ENCODE results near the gene ZNF865. TPM values are rescaled to one million over a fixed set of nuclear protein-coding genes. Genes with fewer than 3 reads are reported as not detected.

Gene ZNF865
- total and polyA plus RNA-seq, 2 donors (not counting 3 experiments of a cell fraction or from before 2014, with no cell fraction given): 4.0 to 10.1 TPM

DNA sequence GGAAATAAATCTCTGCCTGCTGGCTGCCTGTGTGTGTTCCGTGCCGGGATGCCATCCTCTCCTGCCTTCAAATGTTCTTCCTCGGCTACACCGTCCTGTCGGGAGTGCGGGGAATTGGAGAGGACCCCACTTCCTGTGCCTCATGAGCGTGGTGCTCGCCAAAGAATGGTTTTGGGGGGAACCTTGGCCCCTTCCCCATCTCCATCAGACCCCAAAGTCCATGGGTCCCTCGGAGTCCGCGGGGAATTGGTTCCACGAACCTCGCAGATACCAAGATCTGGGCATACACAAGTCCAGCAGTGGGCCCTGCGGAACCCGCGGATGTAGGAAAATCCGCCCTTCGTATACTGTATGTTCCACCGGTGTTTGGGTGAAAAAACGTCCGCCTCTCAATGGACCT, 2.3 kb upstream of the ZNF865 start:
- Histone ChIP-seq H3K79me2 (ENCODE audit: control insufficient read depth, insufficient read depth, low read length) (peaks cover 15% of the 10 kb centered on the region), H3K9me1 (replicated peaks; ENCODE audit: control insufficient read depth, extremely low read depth, insufficient read depth, low read length) (no peaks in the 10 kb centered on the region), H3K4me3 (replicated peaks in 1 of 3; ENCODE audit: insufficient read depth in 1 of 3, low read depth in 1 of 3, low read length in 3 of 3) (no peak overlapping the region), H3K9ac (replicated peaks; ENCODE audit: extremely low read depth, insufficient read depth, low read length) (no peak overlapping the region), H2AFZ (ENCODE audit: low read depth, low read length) (no peak overlapping the region), H3K9me3 (replicated peaks; ENCODE audit: control insufficient read depth, insufficient read depth, low read length) (no peaks in the 10 kb centered on the region), H3K36me3 (ENCODE audit: control insufficient read depth in 2 of 2, extremely low read depth in 1 of 2, insufficient read depth in 2 of 2, low read length in 2 of 2) (no peaks in the 10 kb centered on the region), H4K20me1 (replicated peaks; ENCODE audit: control insufficient read depth, extremely low read depth, insufficient read depth, low read length) (no peaks in the 10 kb centered on the region), H3K27me3 (ENCODE audit: control insufficient read depth in 2 of 2, insufficient read depth in 2 of 2, low read length in 2 of 2) (no peaks in the 10 kb centered on the region), H3K27ac (ENCODE audit: insufficient read depth, low read depth, low read length) (no peak overlapping the region), H3K4me1 (ENCODE audit: control insufficient read depth, extremely low read depth, insufficient read depth, low read length) (peaks cover 21% of the 10 kb centered on the region), H3K4me2 (ENCODE audit: insufficient read depth, low read length) (no peak overlapping the region)
- dilution Hi-C loops (cut with MboI; ENCODE audit: extremely low pct_ligation_motif_present, low sequenced_read_pairs) (loop anchor here (10.0 kb wide), 1 partner anchor 88 kb away; no protein-coding TSS in a partner anchor), intact Hi-C loops (cut with micrococcal nuclease) (loop anchor here (10.0 kb wide), 2 partner anchors 218 to 348 kb away; partner anchors contain the start of genes PPP6R1, RPL28 and TMEM238)
- CTCF ChIA-PET: no interaction called here
- POLR2A ChIA-PET: no interaction called here
- DNase-seq (ENCODE audit: low read depth, low spot score) (no peak), FAIRE-seq (no peak)
- TF ChIP-seq JUN (IDR thresholded peaks at IDR 0.05; ENCODE audit: borderline replicate concordance, insufficient read depth, insufficient read length, low read depth): no peak
- TF ChIP-seq MAX (IDR thresholded peaks at IDR 0.05; ENCODE audit: insufficient read depth, insufficient read length): no peak
- TF ChIP-seq MYC (IDR thresholded peaks at IDR 0.05; ENCODE audit: low read depth, low read length): no peak
- TF ChIP-seq, protein P1, sequence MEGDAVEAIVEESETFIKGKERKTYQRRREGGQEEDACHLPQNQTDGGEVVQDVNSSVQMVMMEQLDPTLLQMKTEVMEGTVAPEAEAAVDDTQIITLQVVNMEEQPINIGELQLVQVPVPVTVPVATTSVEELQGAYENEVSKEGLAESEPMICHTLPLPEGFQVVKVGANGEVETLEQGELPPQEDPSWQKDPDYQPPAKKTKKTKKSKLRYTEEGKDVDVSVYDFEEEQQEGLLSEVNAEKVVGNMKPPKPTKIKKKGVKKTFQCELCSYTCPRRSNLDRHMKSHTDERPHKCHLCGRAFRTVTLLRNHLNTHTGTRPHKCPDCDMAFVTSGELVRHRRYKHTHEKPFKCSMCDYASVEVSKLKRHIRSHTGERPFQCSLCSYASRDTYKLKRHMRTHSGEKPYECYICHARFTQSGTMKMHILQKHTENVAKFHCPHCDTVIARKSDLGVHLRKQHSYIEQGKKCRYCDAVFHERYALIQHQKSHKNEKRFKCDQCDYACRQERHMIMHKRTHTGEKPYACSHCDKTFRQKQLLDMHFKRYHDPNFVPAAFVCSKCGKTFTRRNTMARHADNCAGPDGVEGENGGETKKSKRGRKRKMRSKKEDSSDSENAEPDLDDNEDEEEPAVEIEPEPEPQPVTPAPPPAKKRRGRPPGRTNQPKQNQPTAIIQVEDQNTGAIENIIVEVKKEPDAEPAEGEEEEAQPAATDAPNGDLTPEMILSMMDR (IDR thresholded peaks at IDR 0.05; ENCODE audit: extremely low read depth in 1 of 2, insufficient read depth in 1 of 2, low read depth in 1 of 2, low read length in 2 of 2): no peak
- TF ChIP-seq POLR2A (IDR thresholded peaks at IDR 0.05; ENCODE audit: low read depth, low read length): no peak
- no peak for TF ChIP-seq EZH2 (IDR thresholded peaks at IDR 0.05; ENCODE audit: borderline replicate concordance, low read depth, low read length, severe bottlenecking)
- no peak for TF ChIP-seq FOS (IDR thresholded peaks at IDR 0.05; ENCODE audit: borderline replicate concordance, insufficient read depth, low read length)
- TF ChIP-seq POLR2AphosphoS5 (IDR thresholded peaks at IDR 0.05; ENCODE audit: insufficient read depth, low read depth, low read length): no peak
- TF ChIP-seq GATA2 (IDR thresholded peaks at IDR 0.05; ENCODE audit: insufficient read depth, insufficient read length, low read depth, low read length): no peak
- no TSS peak for BruUV-seq (replicated peaks)
